Activated CD4-positive, alpha-beta T cell treated with anti-CD3 and anti-CD28 coated beads, Interleukin-2, Interleukin-6, amounts not matched to agents 100 ng/mL and 50 ng/mL, durations not matched to agents 16 hours and 8 hours (primary cell): ENCODE data around the gene OR6B2.

Source experiments
- DNase-seq: peaks from one replicate; pipeline ENCODE4 v3.0.0-alpha.2; 2020

OR6B2 gene

GRCh38 chr2:240037358-240037757, 7.1 kb upstream of the OR6B2 start:
- DNase-seq: no peak

- no peak for DNase-seq
Observed at GRCh38 chr2:240033330-240033678, 3.1 kb upstream of the OR6B2 start.

- no peak for DNase-seq
Observed at GRCh38 chr2:240032406-240033329, 2.4 kb upstream of the OR6B2 start.

- DNase-seq: peak; percentile 20
Observed at GRCh38 chr2:240024766-240025165, 5.5 kb downstream of the OR6B2 start.

GRCh38 chr2:240023792-240024191, 6.4 kb downstream of the OR6B2 start:
- peak; percentile 14 for DNase-seq

GRCh38 chr2:240021488-240022104, 8.6 kb downstream of the OR6B2 start:
- DNase-seq: peak; percentile 72

GRCh38 chr2:240018071-240018750, 12.0 kb downstream of the OR6B2 start:
- no peak for DNase-seq

- DNase-seq: no peak
Observed at GRCh38 chr2:240014327-240014726, 15.9 kb downstream of the OR6B2 start.

- DNase-seq: no peak
Observed at GRCh38 chr2:240013343-240013742, 16.9 kb downstream of the OR6B2 start.

- no peak for DNase-seq
Observed at GRCh38 chr2:240002983-240003382, 27.2 kb downstream of the OR6B2 start.

GRCh38 chr2:240000671-240001070, 29.6 kb downstream of the OR6B2 start:
- DNase-seq: no peak

- DNase-seq: no peak
Observed at GRCh38 chr2:239997686-239998409, 32.4 kb downstream of the OR6B2 start.

- no peak for DNase-seq
Observed at GRCh38 chr2:239994086-239994485, 36.1 kb downstream of the OR6B2 start.

GRCh38 chr2:239993291-239993690, 36.9 kb downstream of the OR6B2 start:
- DNase-seq: no peak

GRCh38 chr2:239991689-239992314, 38.4 kb downstream of the OR6B2 start:
- DNase-seq: peak; percentile 51

GRCh38 chr2:239990966-239991365, 39.3 kb downstream of the OR6B2 start:
- DNase-seq: no peak

GRCh38 chr2:239985356-239985755, 44.9 kb downstream of the OR6B2 start:
- no peak for DNase-seq

- no peak for DNase-seq
Observed at GRCh38 chr2:239984421-239985194, 45.6 kb downstream of the OR6B2 start.

- DNase-seq: no peak
Observed at GRCh38 chr2:239983004-239983778, 47.0 kb downstream of the OR6B2 start.
